ENCODE measurements around the gene EEF1A2. TPM values are rescaled to one million over a fixed set of nuclear protein-coding genes. Genes with fewer than 3 reads are reported as not detected.
"Not testable (repeated sequence)": the region's sequence is repeated elsewhere in the genome, so short reads cannot be mapped to it uniquely, and the experiment has no call there.

EEF1A2 gene
- total RNA-seq, 1 donor from 2014 or later, result 1.6 TPM

GRCh38 chr20:63521602-63522001, 22.7 kb upstream of the EEF1A2 start:
- intact Hi-C loops (cut with micrococcal nuclease), result loop anchor here (2.0 kb wide), 2 partner anchors 59 to 435 kb away; partner anchors contain the start of gene UCKL1

GRCh38 chr20:63520934-63521601, 22.2 kb upstream of the EEF1A2 start:
- intact Hi-C loops (cut with micrococcal nuclease), result loop anchor here (1.0 to 2.0 kb wide), 12 partner anchors 16 to 545 kb away; partner anchors contain the start of genes GMEB2, PRPF6, PTK6 and TPD52L2

- intact Hi-C loops (cut with micrococcal nuclease), result loop anchor here (1.0 to 2.0 kb wide), 12 partner anchors 17 to 546 kb away; partner anchors contain the start of genes GMEB2, PRPF6, PTK6 and TPD52L2
These were observed 21.6 kb upstream of the EEF1A2 start, which contains the start of gene PPDPF for GRCh38 chr20:63520504-63520933. TSS of gene PPDPF (plus strand) at chr20:63520765. CDS start at chr20:63521309, 544 bp downstream.

- intact Hi-C loops (cut with micrococcal nuclease), result loop anchor here (1.0 to 2.0 kb wide), 12 partner anchors 17 to 546 kb away; partner anchors contain the start of genes GMEB2, PRPF6, PTK6 and TPD52L2
These were observed 21.0 kb upstream of the EEF1A2 start for GRCh38 chr20:63519668-63520503.

GRCh38 chr20:63518946-63519667, 20.2 kb upstream of the EEF1A2 start:
- intact Hi-C loops (cut with micrococcal nuclease), result no loop called here

GRCh38 chr20:63518351-63518861, 19.5 kb upstream of the EEF1A2 start:
- intact Hi-C loops (cut with micrococcal nuclease), result no loop called here

GRCh38 chr20:63517376-63518309, 18.8 kb upstream of the EEF1A2 start:
- intact Hi-C loops (cut with micrococcal nuclease), result no loop called here

GRCh38 chr20:63514520-63514919, 15.6 kb upstream of the EEF1A2 start:
- intact Hi-C loops (cut with micrococcal nuclease), result not testable (repeated sequence)

- intact Hi-C loops (cut with micrococcal nuclease), result no loop called here
These were observed 14.3 kb upstream of the EEF1A2 start for GRCh38 chr20:63513207-63513606.

- intact Hi-C loops (cut with micrococcal nuclease), result no loop called here
These were observed 10.2 kb upstream of the EEF1A2 start for GRCh38 chr20:63509088-63509564.

GRCh38 chr20:63508072-63508768, 9.3 kb upstream of the EEF1A2 start:
- intact Hi-C loops (cut with micrococcal nuclease), result no loop called here

GRCh38 chr20:63507083-63507743, 8.3 kb upstream of the EEF1A2 start:
- intact Hi-C loops (cut with micrococcal nuclease), result no loop called here

GRCh38 chr20:63505723-63506122, 6.8 kb upstream of the EEF1A2 start:
- intact Hi-C loops (cut with micrococcal nuclease), result no loop called here

- intact Hi-C loops (cut with micrococcal nuclease), result no loop called here
These were observed 6.4 kb upstream of the EEF1A2 start for GRCh38 chr20:63505281-63505680.

- intact Hi-C loops (cut with micrococcal nuclease), result no loop called here
These were observed 5.8 kb upstream of the EEF1A2 start for GRCh38 chr20:63504642-63505041.

GRCh38 chr20:63503524-63503923, 4.6 kb upstream of the EEF1A2 start:
- intact Hi-C loops (cut with micrococcal nuclease), result no loop called here

GRCh38 chr20:63502671-63503172, 3.8 kb upstream of the EEF1A2 start:
- intact Hi-C loops (cut with micrococcal nuclease), result no loop called here
